BJ (cell line): Measurements from ENCODE around the gene AMZ2. TPM values are rescaled to one million over a fixed set of nuclear protein-coding genes. Genes with fewer than 3 reads are reported as not detected.
"Not testable (repeated sequence)": the region's sequence is repeated elsewhere in the genome, so short reads cannot be mapped to it uniquely, and the experiment has no call there.

ENCODE experiments used
- CTCF ChIA-PET: fragments of 350-600 bp; formaldehyde crosslinking; extraction: SDS; loops from one replicate; lab custom pipeline; 2021; ENCODE audit warnings: antibody characterized with exemption, inconsistent platforms; lab: Yijun Ruan, JAX
- POLR2A ChIA-PET: fragments of 300-600 bp; sonication (Branson Sonifier 250); formaldehyde crosslinking; extraction: SDS; loops from one replicate; lab custom pipeline; 2021; ENCODE audit warnings: antibody characterized with exemption; lab: Charles Lee
- DNase-seq: peaks from one replicate; pipeline ENCODE4 v3.0.0-alpha.2; 2011; ENCODE audit warnings: low read depth
- H3K27me3 ChIP-seq: 2 replicates; pipeline ENCODE4 v1.6.0; 2011; ENCODE audit warnings: low read length; ENCODE audit not compliant: control insufficient read depth, insufficient read depth
- H3K36me3 ChIP-seq: 2 replicates; pipeline ENCODE4 v1.5.1; 2011; ENCODE audit warnings: low read length; ENCODE audit not compliant: control insufficient read depth, insufficient read depth
- H3K4me3 ChIP-seq: 2 replicates; pipeline ENCODE4 v1.5.1; 2011; ENCODE audit warnings: low read depth, mild to moderate bottlenecking, control low read depth, low read length
- polyA plus RNA-seq: library from polyadenylated mRNA; depleted of rRNA; stranded (reverse); fragments of >200 nt; gene quantifications from 2 replicates; pipeline ENCODE4 v1.2.3, GENCODE V29; 2011
- TF ChIP-seq, protein P1 (sequence below): IDR thresholded peaks from 2 replicates; pipeline ENCODE4 v1.5.1; 2011; ENCODE audit warnings: low read depth, mild to moderate bottlenecking, control low read depth, inconsistent platforms, low read length, moderate library complexity; ENCODE audit not compliant: insufficient read depth

The AMZ2 gene
- polyA plus RNA-seq, 1 experiment = 52.0 TPM

DNA sequence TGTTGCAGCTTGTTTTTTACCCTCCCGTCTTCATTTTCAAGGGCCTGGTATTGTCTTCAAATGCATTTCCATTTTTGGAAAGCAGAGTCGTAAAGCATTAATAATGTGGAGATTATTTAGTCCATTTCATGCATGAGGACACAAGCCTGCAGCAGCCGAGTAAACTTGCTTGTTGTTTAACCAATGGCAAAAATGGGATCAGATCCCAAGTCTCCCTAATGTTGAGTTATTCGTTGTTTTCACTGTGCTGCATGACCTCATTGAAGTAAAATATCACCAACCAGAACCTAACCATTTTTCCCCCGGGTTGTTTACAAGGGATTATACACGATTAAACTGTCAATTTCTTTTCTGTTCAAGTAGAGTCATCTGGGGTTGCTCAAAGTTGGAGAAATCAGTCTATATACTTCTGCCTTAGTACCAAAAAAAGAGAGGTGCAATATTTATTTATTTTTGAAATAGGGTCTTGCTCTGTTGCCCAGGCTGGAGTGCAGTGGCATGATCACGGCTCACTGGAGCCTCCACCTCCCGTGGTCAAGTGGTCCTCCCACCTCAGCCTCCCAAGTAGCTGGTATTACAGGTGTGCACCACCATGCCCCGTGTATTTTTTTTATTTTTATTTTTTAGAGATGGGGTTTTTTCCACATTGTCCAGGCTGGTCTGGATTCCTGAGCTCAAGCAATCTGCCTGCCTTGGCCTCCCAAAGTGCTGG is 12.4 kb downstream of the AMZ2 start:
- Histone ChIP-seq H3K36me3 (peaks cover 4% of the 10 kb centered on the region), H3K27me3 (no peaks in the 10 kb centered on the region), H3K4me3 (no peak overlapping the region)
- TF ChIP-seq, protein P1, sequence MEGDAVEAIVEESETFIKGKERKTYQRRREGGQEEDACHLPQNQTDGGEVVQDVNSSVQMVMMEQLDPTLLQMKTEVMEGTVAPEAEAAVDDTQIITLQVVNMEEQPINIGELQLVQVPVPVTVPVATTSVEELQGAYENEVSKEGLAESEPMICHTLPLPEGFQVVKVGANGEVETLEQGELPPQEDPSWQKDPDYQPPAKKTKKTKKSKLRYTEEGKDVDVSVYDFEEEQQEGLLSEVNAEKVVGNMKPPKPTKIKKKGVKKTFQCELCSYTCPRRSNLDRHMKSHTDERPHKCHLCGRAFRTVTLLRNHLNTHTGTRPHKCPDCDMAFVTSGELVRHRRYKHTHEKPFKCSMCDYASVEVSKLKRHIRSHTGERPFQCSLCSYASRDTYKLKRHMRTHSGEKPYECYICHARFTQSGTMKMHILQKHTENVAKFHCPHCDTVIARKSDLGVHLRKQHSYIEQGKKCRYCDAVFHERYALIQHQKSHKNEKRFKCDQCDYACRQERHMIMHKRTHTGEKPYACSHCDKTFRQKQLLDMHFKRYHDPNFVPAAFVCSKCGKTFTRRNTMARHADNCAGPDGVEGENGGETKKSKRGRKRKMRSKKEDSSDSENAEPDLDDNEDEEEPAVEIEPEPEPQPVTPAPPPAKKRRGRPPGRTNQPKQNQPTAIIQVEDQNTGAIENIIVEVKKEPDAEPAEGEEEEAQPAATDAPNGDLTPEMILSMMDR = no peak
- DNase-seq = no peak
- ChIA-PET POLR2A (no interaction called here), CTCF (interaction anchor here (1.2 to 5.9 kb wide), 4 partner anchors 139 to 202 kb away, joined by 3 to 92 read pairs (median 28); no protein-coding TSS in a partner anchor)

DNA sequence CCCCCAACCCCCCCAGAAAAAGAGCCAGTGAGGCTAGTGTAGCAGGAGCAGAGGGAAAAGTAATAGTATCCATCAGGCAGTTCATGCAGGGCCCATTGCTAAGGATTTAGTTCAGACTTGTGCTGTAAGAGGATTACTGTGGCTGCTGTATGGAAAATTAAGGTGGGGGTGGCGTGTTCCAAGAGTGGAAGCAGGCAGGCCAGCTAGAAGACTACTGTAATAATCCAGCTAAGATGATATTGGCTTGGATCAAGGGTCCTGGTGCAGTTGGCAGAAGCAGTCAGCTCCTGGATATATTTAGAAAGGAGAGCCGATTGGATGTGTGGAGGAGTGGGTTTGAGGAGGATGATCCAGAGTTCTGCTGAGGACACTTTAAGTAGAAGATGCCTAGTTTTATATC is 14.6 kb downstream of the AMZ2 start:
- H3K27me3 ChIP-seq, DNase-seq, H3K36me3 ChIP-seq, POLR2A ChIA-PET, H3K4me3 ChIP-seq: not testable (repeated sequence)
- CTCF ChIA-PET = interaction anchor here (0.9 to 5.9 kb wide), 11 partner anchors 14 to 205 kb away, joined by 3 to 92 read pairs (median 4); partner anchors contain the start of gene AMZ2

DNA sequence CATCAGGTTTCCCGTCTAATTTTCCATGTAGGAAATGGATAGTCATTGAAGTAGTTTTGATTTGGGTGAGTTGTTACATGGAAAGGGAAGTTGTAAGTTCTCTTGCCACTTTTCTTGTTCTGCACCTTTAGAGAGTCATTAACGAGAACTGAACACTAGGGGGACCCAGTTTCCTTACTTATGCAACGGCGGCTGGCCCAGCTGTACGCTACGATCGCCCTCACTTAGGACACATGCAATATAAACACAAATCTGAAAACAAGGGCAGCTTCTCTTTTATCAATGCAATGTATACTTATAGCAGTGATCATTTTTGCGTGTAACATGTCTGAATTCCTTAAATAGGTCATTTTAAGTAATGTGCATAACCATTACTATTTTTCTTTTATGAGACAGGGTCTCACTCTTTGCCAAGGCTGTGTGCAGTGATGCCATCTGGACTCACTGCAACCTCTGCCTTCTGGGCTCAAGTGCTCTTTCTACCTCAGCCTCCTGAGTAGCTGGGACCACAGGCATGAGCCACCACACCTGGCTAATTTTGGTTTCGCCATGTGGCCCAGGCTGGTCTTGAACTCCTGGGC is 15.3 kb downstream of the AMZ2 start:
- TF ChIP-seq, protein P1 = peak; percentile 50
- POLR2A ChIA-PET = not testable (repeated sequence)

DNA sequence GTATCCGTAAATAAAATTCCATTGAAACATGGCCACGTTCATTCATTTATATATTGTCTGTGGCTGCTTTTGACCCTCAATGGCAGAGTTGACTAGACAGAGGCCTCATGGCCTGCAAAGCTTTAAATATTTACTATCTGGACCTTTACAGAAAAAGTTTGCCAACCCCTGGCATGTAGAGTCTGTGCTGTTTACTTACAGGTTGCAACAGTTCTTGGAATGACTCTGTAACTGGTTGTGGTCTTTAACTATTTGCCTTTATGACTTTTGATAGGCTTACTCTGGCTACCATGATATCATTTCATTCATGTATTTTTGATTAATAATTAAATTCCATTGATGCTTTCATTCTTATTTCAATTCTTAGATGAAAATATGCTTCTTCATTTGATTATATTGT is 18.0 kb downstream of the AMZ2 start:
- CTCF ChIA-PET = interaction anchor here (1.1 to 5.9 kb wide), 3 partner anchors 133 to 202 kb away, joined by 3 to 92 read pairs (median 52); no protein-coding TSS in a partner anchor
- H3K36me3 ChIP-seq, DNase-seq, H3K27me3 ChIP-seq, POLR2A ChIA-PET, H3K4me3 ChIP-seq: not testable (repeated sequence)

More for the DNA sequence above, 15.3 kb downstream of the AMZ2 start:
- CTCF ChIA-PET = interaction anchor here (0.8 to 5.9 kb wide), 18 partner anchors 15 to 204 kb away, joined by 3 to 92 read pairs (median 4); partner anchors contain the start of genes AMZ2 and WIPI1
- H3K36me3 ChIP-seq, DNase-seq, H3K4me3 ChIP-seq, H3K27me3 ChIP-seq: not testable (repeated sequence)

DNA sequence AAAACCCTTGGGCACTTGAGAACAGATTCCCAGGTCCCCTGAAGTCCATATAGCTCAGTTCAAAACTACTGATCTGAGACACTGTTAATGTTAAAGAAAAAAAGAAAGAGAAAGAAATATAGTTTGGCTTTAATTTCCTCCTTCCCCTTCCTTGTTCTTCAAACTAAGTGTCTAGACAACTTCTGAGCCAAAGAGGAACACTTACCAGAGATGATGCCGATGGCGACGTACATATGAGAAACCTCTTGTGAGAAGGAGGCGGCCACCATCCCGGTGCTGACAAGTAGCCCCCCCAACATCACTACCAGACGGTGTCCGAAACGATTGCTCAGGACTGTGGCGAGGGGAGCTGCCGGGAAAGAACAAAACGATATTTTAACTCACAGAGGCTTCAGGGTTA is 25.9 kb downstream of the AMZ2 start:
- no peak for DNase-seq
- H3K4me3 ChIP-seq = no peak overlapping the region
- no peaks in the 10 kb centered on the region for H3K36me3 ChIP-seq
- CTCF ChIA-PET = interaction anchor here (2.3 kb wide), 1 partner anchor 125 kb away, joined by 6 read pairs; no protein-coding TSS in a partner anchor
- TF ChIP-seq, protein P1 = no peak
- no peaks in the 10 kb centered on the region for H3K27me3 ChIP-seq
- POLR2A ChIA-PET = no interaction called here

DNA sequence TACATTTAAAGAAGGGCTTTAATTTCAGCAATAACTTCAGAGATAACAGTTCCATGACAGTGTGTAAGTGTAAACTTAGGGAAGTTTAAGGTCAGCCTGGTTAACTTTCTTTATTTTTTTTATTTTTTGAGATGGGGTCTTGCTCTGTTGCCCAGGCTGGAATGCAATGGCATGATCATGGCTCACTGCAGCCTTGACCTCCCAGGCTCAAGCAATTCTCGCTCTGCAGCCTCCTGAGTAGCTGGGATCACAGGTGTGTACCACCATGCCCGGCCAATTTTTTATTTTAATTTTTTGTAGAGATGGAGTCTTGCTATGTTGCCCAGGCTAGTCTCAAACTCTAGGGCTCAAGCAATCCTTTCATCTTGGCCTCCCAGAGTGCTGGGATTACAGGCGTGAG is 28.5 kb downstream of the AMZ2 start:
- POLR2A ChIA-PET, DNase-seq, H3K4me3 ChIP-seq, CTCF ChIA-PET, H3K36me3 ChIP-seq, H3K27me3 ChIP-seq: not testable (repeated sequence)
